Endothelial cell of umbilical vein (primary cell): ENCODE measurements around the gene RAP1GAP. TPM values are rescaled to one million over a fixed set of nuclear protein-coding genes. Genes with fewer than 3 reads are reported as not detected.

Experiments
- BruUV-seq: library from RNA; stranded (reverse); fragments of 400-500 nt; replicated peaks from 2 replicates; lab custom pipeline; 2021; lab: Mats Ljungman, UMichigan
- CTCF ChIA-PET: fragments of 300-600, 350-600 bp; sonication (Branson Sonifier 250); formaldehyde crosslinking; loops from one replicate; lab custom pipeline; 2021; ENCODE audit warnings: antibody characterized with exemption, inconsistent platforms; lab: Charles Lee
- POLR2A ChIA-PET: fragments of 300-600, 350-600 bp; sonication (Branson Sonifier 250); formaldehyde crosslinking; loops from one replicate; lab custom pipeline; 2021; ENCODE audit warnings: antibody characterized with exemption, inconsistent platforms; lab: Charles Lee
- DNase-seq: peaks from one replicate; pipeline ENCODE4 v3.0.0-alpha.2; 2011; ENCODE audit warnings: low read depth, low spot score
- FAIRE-seq: peaks from 2 replicates; lab custom pipeline; 2011; peaks lifted over from hg19 to GRCh38; lab: Jason Lieb, UNC
- H2AFZ ChIP-seq: 2 replicates; pipeline ENCODE4 v1.6.0; 2012; ENCODE audit warnings: low read depth, low read length, control low read depth, inconsistent platforms
- H3K27ac ChIP-seq: 2 replicates; pipeline ENCODE4 v1.5.1; 2011; ENCODE audit warnings: low read depth, mild to moderate bottlenecking, control low read depth, low read length, moderate library complexity; ENCODE audit not compliant: insufficient read depth
- H3K27me3 ChIP-seq, 2 experiments: 2 replicates each; pipeline versions ENCODE4 v1.6.0 to v1.6.1; 2011; ENCODE audit warnings: low read length in 2 of 2, mixed read lengths in 1 of 2; ENCODE audit not compliant: control insufficient read depth in 2 of 2, insufficient read depth in 2 of 2
- H3K36me3 ChIP-seq, 2 experiments: 2 replicates in 1 of 2; 3 replicates in 1 of 2; pipeline ENCODE4 v1.5.1; 2011; ENCODE audit warnings: low read length in 2 of 2, mild to moderate bottlenecking in 1 of 2, moderate library complexity in 1 of 2; ENCODE audit not compliant: control insufficient read depth in 2 of 2, insufficient read depth in 2 of 2; ENCODE audit errors: extremely low read depth in 1 of 2
- H3K4me1 ChIP-seq: 3 replicates; pipeline ENCODE4 v1.5.1; 2011; ENCODE audit warnings: mild to moderate bottlenecking, low read length; ENCODE audit not compliant: control insufficient read depth, insufficient read depth; ENCODE audit errors: extremely low read depth
- H3K4me2 ChIP-seq: 2 replicates; pipeline ENCODE4 v1.6.1; 2011; ENCODE audit warnings: low read length, control low read depth, mixed read lengths; ENCODE audit not compliant: insufficient read depth
- H3K4me3 ChIP-seq, 3 experiments: fragments of 200-600 bp in 1 of 3; sonication (generic), shearing (Covaris generic) in 1 of 3; replicated peaks in 1 of 3; 2 replicates each; pipeline ENCODE4 v1.5.1; 2011 to 2016; ENCODE audit warnings: control low read depth in 3 of 3, low read length in 3 of 3, mild to moderate bottlenecking in 2 of 3, inconsistent platforms in 1 of 3, low read depth in 1 of 3, moderate library complexity in 1 of 3; ENCODE audit not compliant: insufficient read depth in 1 of 3
- H3K79me2 ChIP-seq: 2 replicates; pipeline ENCODE4 v1.6.0; 2012; ENCODE audit warnings: low read length, inconsistent platforms; ENCODE audit not compliant: control insufficient read depth, insufficient read depth
- H3K9ac ChIP-seq: replicated peaks from 2 replicates; pipeline ENCODE3; 2011; ENCODE audit warnings: low read length, control low read depth; ENCODE audit not compliant: insufficient read depth; ENCODE audit errors: extremely low read depth
- H3K9me1 ChIP-seq: replicated peaks from 3 replicates; pipeline ENCODE4 v1.6.0; 2011; ENCODE audit warnings: mild to moderate bottlenecking, low read length; ENCODE audit not compliant: control insufficient read depth, insufficient read depth; ENCODE audit errors: extremely low read depth
- H3K9me3 ChIP-seq: replicated peaks from 2 replicates; pipeline ENCODE4 v1.5.1; 2012; ENCODE audit warnings: low read length, inconsistent platforms; ENCODE audit not compliant: control insufficient read depth, insufficient read depth
- H4K20me1 ChIP-seq: replicated peaks from 2 replicates; pipeline ENCODE3; 2011; ENCODE audit warnings: mild to moderate bottlenecking, low read length; ENCODE audit not compliant: control insufficient read depth, insufficient read depth; ENCODE audit errors: extremely low read depth
- EZH2 ChIP-seq: IDR thresholded peaks from 2 replicates; pipeline ENCODE4 v1.6.1; 2012; ENCODE audit warnings: borderline replicate concordance, low read depth, mild to moderate bottlenecking, moderate library complexity, low read length, inconsistent platforms; ENCODE audit not compliant: severe bottlenecking
- FOS ChIP-seq: IDR thresholded peaks from 2 replicates; pipeline ENCODE4 v1.6.1; 2011; ENCODE audit warnings: mild to moderate bottlenecking, low read length, moderate library complexity, borderline replicate concordance; ENCODE audit not compliant: insufficient read depth
- GATA2 ChIP-seq: IDR thresholded peaks from 2 replicates; pipeline ENCODE4 v1.7.0; 2011; ENCODE audit warnings: low read depth, mild to moderate bottlenecking, moderate library complexity, mixed read lengths, low read length; ENCODE audit not compliant: insufficient read length, insufficient read depth
- JUN ChIP-seq: IDR thresholded peaks from 2 replicates; pipeline ENCODE4 v1.6.1; 2011; ENCODE audit warnings: borderline replicate concordance, low read depth; ENCODE audit not compliant: insufficient read length, insufficient read depth
- MYC ChIP-seq: IDR thresholded peaks from one replicate; pipeline ENCODE4 v1.6.1; 2011; ENCODE audit warnings: mild to moderate bottlenecking, low read depth, low read length
- POLR2A ChIP-seq: IDR thresholded peaks from 2 replicates; pipeline ENCODE4 v1.6.1; 2012; ENCODE audit warnings: low read depth, mild to moderate bottlenecking, control low read depth, low read length
- POLR2AphosphoS5 ChIP-seq: IDR thresholded peaks from 2 replicates; pipeline ENCODE4 v1.6.1; 2012; ENCODE audit warnings: low read depth, mild to moderate bottlenecking, control low read depth, low read length, moderate library complexity; ENCODE audit not compliant: insufficient read depth
- dilution Hi-C: fragments of 300-500 bp; cut with MboI; formaldehyde crosslinking; loops from one replicate; pipeline ENCODE4 v1.15.0; 2019; ENCODE audit warnings: low sequenced_read_pairs; ENCODE audit not compliant: extremely low pct_ligation_motif_present
- intact Hi-C: fragments of 100-400 bp; cut with micrococcal nuclease; formaldehyde crosslinking; loops from one replicate; pipeline ENCODE4 v1.10.0; 2022
- polyA plus RNA-seq, 4 experiments: library from polyadenylated mRNA; depleted of rRNA in 3 of 4; stranded (reverse) in 3 of 4; unstranded in 1 of 4; fragments of >200 nt; gene quantifications; 2 replicates each; pipeline versions ENCODE4 v1.2.1 to v1.2.3, GENCODE V29; 2011 to 2012; ENCODE audit warnings: missing spikeins in 1 of 4
- total RNA-seq: library from RNA; stranded (reverse); gene quantifications from 2 replicates; pipeline ENCODE4 v1.2.3, GENCODE V29; 2021
- TF ChIP-seq, protein P1 (sequence below): IDR thresholded peaks from 2 replicates; pipeline ENCODE4 v1.6.1; 2011; ENCODE audit not compliant: insufficient read depth, insufficient read length
- TF ChIP-seq, protein P2 (sequence below), 2 donors: IDR thresholded peaks; 1 replicate in 1 of 2; 2 replicates in 1 of 2; pipeline ENCODE4 v1.5.1; 2011; ENCODE audit warnings: low read length in 2 of 2, mild to moderate bottlenecking in 2 of 2, moderate library complexity in 2 of 2, control low read depth in 1 of 2, inconsistent platforms in 1 of 2, low read depth in 1 of 2; ENCODE audit not compliant: insufficient read depth in 1 of 2; ENCODE audit errors: extremely low read depth in 1 of 2

Gene RAP1GAP
- total and polyA plus RNA-seq, 2 donors (not counting 3 experiments of a cell fraction or from before 2014, with no cell fraction given): 0.07 to 0.20 TPM

- no peak overlapping the region for H3K27ac ChIP-seq
- H3K9ac ChIP-seq: no peak overlapping the region
- no TSS peak for BruUV-seq
- H2AFZ ChIP-seq: no peak overlapping the region
- no peak for TF ChIP-seq POLR2AphosphoS5
- intact Hi-C loops (loop anchor here (10.0 kb wide), 1 partner anchor 319 kb away; no protein-coding TSS in a partner anchor), dilution Hi-C loops (no loop called here)
- POLR2A ChIA-PET: no interaction called here
- no peaks in the 10 kb centered on the region for H3K27me3 ChIP-seq
- no peak overlapping the region for H3K4me2 ChIP-seq
- H3K36me3 ChIP-seq: peaks cover 14 to 38% of the 10 kb centered on the region in 2 experiments
- CTCF ChIA-PET: interaction anchor here (1.4 kb wide), 2 partner anchors 17 to 43 kb away, joined by 3 to 4 read pairs; no protein-coding TSS in a partner anchor
- H3K4me1 ChIP-seq: peaks cover 20% of the 10 kb centered on the region
- H3K9me3 ChIP-seq: no peaks in the 10 kb centered on the region
- no peaks in the 10 kb centered on the region for H3K9me1 ChIP-seq
- DNase-seq: no peak
- H3K4me3 ChIP-seq: no peak overlapping the region
- peaks cover 14% of the 10 kb centered on the region for H3K79me2 ChIP-seq
- FAIRE-seq: no peak
- no peaks in the 10 kb centered on the region for H4K20me1 ChIP-seq
Observed at GRCh38 chr1:21705303-21705980, 36.3 kb upstream of the RAP1GAP start.

DNA sequence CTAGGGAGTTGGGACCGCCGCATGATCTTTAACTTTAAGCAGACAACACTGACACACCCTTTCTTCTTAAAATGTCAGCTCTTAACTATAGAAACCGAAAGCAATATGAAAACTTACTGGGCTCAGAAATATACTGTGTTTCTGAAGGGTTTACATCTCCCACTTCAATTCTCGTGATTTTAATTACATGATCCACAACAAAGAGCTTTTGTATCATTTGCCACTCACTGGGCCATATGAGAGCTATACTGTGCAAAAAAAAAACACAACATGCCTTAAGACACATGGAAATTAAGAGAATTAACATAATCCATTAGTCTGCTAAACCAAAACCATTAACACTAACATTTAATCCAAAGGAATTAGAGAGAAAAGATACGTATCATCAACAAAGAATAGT, 35.0 kb upstream of the RAP1GAP start:
- FAIRE-seq (no peak), DNase-seq (no peak)
- Histone ChIP-seq H3K79me2 (peaks cover 16% of the 10 kb centered on the region), H3K9me3 (no peaks in the 10 kb centered on the region), H3K9ac (no peak overlapping the region), H3K9me1 (no peaks in the 10 kb centered on the region), H3K27ac (no peak overlapping the region), H3K36me3 (peaks cover 18 to 43% of the 10 kb centered on the region in 2 experiments), H3K4me3 (no peak overlapping the region), H3K4me2 (no peak overlapping the region), H2AFZ (no peak overlapping the region), H3K27me3 (no peaks in the 10 kb centered on the region), H4K20me1 (no peaks in the 10 kb centered on the region), H3K4me1 (peaks cover 20% of the 10 kb centered on the region)
- CTCF ChIA-PET: interaction anchor here (0.6 to 2.6 kb wide), 7 partner anchors 16 to 106 kb away, joined by 3 to 28 read pairs (median 3); partner anchors contain the start of gene USP48
- no TSS peak for BruUV-seq
- dilution Hi-C loops (no loop called here), intact Hi-C loops (loop anchor here (5.0 to 10.0 kb wide), 2 partner anchors 113 to 321 kb away; no protein-coding TSS in a partner anchor)
- TF ChIP-seq JUN: no peak
- no peak for TF ChIP-seq POLR2AphosphoS5
- TF ChIP-seq MYC: no peak
- TF ChIP-seq, protein P1, sequence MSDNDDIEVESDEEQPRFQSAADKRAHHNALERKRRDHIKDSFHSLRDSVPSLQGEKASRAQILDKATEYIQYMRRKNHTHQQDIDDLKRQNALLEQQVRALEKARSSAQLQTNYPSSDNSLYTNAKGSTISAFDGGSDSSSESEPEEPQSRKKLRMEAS: no peak
- TF ChIP-seq, protein P2, sequence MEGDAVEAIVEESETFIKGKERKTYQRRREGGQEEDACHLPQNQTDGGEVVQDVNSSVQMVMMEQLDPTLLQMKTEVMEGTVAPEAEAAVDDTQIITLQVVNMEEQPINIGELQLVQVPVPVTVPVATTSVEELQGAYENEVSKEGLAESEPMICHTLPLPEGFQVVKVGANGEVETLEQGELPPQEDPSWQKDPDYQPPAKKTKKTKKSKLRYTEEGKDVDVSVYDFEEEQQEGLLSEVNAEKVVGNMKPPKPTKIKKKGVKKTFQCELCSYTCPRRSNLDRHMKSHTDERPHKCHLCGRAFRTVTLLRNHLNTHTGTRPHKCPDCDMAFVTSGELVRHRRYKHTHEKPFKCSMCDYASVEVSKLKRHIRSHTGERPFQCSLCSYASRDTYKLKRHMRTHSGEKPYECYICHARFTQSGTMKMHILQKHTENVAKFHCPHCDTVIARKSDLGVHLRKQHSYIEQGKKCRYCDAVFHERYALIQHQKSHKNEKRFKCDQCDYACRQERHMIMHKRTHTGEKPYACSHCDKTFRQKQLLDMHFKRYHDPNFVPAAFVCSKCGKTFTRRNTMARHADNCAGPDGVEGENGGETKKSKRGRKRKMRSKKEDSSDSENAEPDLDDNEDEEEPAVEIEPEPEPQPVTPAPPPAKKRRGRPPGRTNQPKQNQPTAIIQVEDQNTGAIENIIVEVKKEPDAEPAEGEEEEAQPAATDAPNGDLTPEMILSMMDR (IDR thresholded peaks at IDR 0.05; ENCODE audit: extremely low read depth in 1 of 2, insufficient read depth in 1 of 2, low read depth in 1 of 2, low read length in 2 of 2): no peak
- no peak for TF ChIP-seq GATA2
- no peak for TF ChIP-seq FOS
- TF ChIP-seq POLR2A: no peak
- TF ChIP-seq EZH2: no peak
- POLR2A ChIA-PET: interaction anchor here (0.7 to 0.8 kb wide), 2 partner anchors 17 to 111 kb away, joined by 3 to 5 read pairs; no protein-coding TSS in a partner anchor
